ENCODE results near the gene NUDT1.

The NUDT1 gene

DNA sequence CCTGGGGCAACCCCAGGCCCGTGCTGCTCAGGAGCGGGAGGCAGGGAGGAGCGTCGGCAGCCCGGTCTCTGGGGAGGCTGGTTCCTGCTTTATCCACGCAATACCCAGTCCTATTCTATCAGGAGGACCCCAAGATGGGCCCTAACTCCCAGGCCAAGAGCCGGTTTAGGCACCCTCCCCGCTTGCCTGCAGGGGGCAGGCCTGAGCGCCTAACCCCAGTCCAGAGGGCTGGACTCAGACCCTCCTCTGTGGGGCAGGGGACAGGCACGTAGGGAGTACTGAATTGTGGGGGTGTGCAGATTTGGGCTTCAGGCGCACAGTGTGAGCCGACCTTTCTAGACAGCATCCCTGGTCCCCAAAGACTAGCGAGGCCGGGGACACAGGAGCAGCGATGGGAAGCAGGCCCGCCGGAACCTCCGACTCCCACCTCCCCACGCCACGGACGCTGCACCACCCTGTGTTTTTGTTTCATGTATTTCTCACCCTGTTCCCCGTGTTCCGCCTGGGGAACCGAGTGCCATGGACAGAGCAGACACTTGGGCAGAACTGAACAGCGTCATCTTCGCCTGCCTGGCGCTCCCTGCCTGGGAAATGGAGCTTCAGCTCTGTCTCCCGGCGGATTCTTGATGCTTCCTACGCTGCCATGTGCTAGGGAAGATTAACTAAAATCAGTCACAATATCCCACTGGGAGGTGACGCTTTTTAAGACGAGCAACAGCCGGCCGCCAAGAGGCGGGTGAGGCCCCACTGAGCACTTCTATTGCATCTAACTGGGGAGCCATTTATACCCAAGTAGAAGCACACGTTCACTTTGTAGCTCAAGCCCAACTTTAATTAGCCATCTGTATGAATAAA lies 5.3 kb downstream of the NUDT1 start:
- Histone ChIP-seq H3K4me3 (ENCODE audit: control insufficient read depth in 1 of 7, extremely low read depth in 1 of 7, insufficient read depth in 4 of 7, low read depth in 2 of 7, low read length in 6 of 7) (peak overlapping the region in 1 of 7 experiments; percentile 13), H3K36me3 (ENCODE audit: control insufficient read depth in 4 of 4, insufficient read depth in 4 of 4, low read length in 3 of 4) (peaks cover 3 to 23% (median 4%) of the 10 kb centered on the region in 4 experiments), H3K27ac (ENCODE audit: insufficient read depth in 1 of 2, low read depth in 1 of 2, low read length in 2 of 2, poor library complexity in 1 of 2, severe bottlenecking in 2 of 2) (no peak overlapping the region), H3K4me1 (ENCODE audit: control extremely low read depth in 1 of 4, control insufficient read depth in 4 of 4, insufficient read depth in 4 of 4, low read length in 3 of 4) (peaks cover 5 to 91% (median 78%) of the 10 kb centered on the region in 4 experiments), H3K9me3 (ENCODE audit: control extremely low read depth in 1 of 5, control insufficient read depth in 4 of 5, insufficient read depth in 2 of 5, low read depth in 1 of 5, low read length in 4 of 5) (no peaks in the 10 kb centered on the region), H3K27me3 (replicated peaks in 2 of 5; ENCODE audit: control insufficient read depth in 4 of 5, insufficient read depth in 5 of 5, low read length in 4 of 5) (no peaks in the 10 kb centered on the region)
- ChIA-PET POLR2A (no interaction called here), CTCF (interaction anchor here (1.0 to 3.2 kb wide), 9 partner anchors 8 to 101 kb away, joined by 3 to 21 read pairs (median 5); partner anchors contain the start of gene MAD1L1)
- WGBS (ENCODE audit: insufficient coverage), result 92% methylated on average over 32 of the region's 36 CpGs
- DNase-seq, result peak in 1 of 3 donors; percentile 18

DNA sequence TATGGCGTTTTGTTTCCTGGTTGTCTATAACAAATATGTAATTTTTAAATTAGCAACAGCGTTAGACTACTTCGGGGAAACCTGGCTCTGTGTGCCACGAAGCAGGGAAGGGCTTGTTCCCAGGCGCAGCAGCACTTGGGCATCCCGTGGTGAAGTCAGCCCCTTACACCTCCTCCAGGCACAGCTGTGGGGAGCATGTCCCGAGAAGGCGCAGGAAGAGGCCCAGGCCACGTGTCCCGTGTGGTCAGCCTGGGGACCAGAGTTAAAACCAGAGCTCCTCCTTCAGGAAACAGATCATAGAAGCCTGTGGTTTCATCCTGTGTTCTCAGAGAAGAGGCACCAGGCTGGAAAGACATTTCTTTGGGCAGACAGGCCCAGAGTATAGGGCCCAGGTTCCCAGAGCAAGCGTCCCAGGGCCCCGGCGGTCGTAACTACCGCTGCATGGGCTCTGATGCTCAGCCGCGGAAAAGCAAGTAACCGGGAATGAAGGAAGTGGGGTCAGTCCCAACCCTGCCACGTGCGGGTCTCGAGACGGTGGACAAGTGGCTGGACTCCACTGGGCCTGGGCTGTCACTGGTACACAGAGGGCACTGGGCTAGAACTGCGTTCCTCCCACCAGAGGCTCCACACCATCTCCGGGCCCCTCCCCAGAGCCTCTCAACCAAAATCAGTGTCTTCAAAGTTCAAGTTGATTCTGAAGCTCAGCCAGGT lies 7.1 kb downstream of the NUDT1 start:
- Histone ChIP-seq H3K36me3 (ENCODE audit: control insufficient read depth in 4 of 4, insufficient read depth in 4 of 4, low read length in 3 of 4) (peaks cover 3 to 36% (median 4%) of the 10 kb centered on the region in 4 experiments), H3K4me1 (ENCODE audit: control extremely low read depth in 1 of 4, control insufficient read depth in 4 of 4, insufficient read depth in 4 of 4, low read length in 3 of 4) (peaks cover 5 to 82% (median 69%) of the 10 kb centered on the region in 4 experiments), H3K27me3 (replicated peaks in 2 of 5; ENCODE audit: control insufficient read depth in 4 of 5, insufficient read depth in 5 of 5, low read length in 4 of 5) (no peaks in the 10 kb centered on the region), H3K4me3 (ENCODE audit: control insufficient read depth in 1 of 7, extremely low read depth in 1 of 7, insufficient read depth in 4 of 7, low read depth in 2 of 7, low read length in 6 of 7) (peak overlapping the region in 3 of 7 experiments; percentile 36 to 51 (median 36)), H3K27ac (ENCODE audit: insufficient read depth in 1 of 2, low read depth in 1 of 2, low read length in 2 of 2, poor library complexity in 1 of 2, severe bottlenecking in 2 of 2) (peak overlapping the region in 1 of 2 experiments; percentile 25), H3K9me3 (ENCODE audit: control extremely low read depth in 1 of 5, control insufficient read depth in 4 of 5, insufficient read depth in 2 of 5, low read depth in 1 of 5, low read length in 4 of 5) (no peaks in the 10 kb centered on the region)
- peak; percentile 68 to 76 (median 68) for DNase-seq
- ChIA-PET POLR2A (interaction anchor here (0.5 to 0.9 kb wide), 3 partner anchors 22 to 97 kb away, joined by 5 to 14 read pairs (median 5); no protein-coding TSS in a partner anchor), CTCF (interaction anchor here (1.0 to 3.2 kb wide), 9 partner anchors 9 to 99 kb away, joined by 3 to 21 read pairs (median 5); partner anchors contain the start of gene MAD1L1)
- WGBS (ENCODE audit: insufficient coverage), result 1% methylated on average over 21 of the region's 24 CpGs

DNA sequence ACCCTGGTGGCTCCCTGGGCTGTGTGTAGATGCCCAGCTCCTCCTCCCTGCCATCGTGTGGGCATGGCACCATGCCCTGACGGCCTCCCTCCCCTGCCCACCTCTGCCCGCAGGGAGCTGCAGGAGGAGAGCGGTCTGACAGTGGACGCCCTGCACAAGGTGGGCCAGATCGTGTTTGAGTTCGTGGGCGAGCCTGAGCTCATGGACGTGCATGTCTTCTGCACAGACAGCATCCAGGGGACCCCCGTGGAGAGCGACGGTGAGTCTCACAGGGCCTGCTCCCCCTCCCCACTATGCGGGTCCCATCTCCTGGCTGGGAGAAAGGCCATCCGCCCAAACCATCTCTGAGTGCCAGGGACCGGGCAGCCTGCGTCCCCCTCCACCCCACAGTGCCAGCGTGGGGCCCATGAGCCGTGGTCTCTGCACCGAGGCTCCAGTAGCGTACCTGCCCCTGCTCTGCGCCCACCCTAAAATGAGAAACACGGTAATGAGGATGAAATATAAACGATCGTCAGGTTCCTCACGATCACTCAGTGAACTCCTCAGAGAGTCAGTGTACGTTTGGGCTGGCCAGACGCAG lies 7.8 kb downstream of the NUDT1 start:
- ChIA-PET POLR2A (interaction anchor here (0.6 kb wide), 1 partner anchor 58 kb away, joined by 5 read pairs; no protein-coding TSS in a partner anchor), CTCF (interaction anchor here (1.0 to 3.2 kb wide), 5 partner anchors 9 to 99 kb away, joined by 4 to 21 read pairs (median 10); no protein-coding TSS in a partner anchor)
- H3K27me3 ChIP-seq (replicated peaks in 2 of 5; ENCODE audit: control insufficient read depth in 4 of 5, insufficient read depth in 5 of 5, low read length in 4 of 5), result no peaks in the 10 kb centered on the region
- H3K9me3 ChIP-seq (ENCODE audit: control extremely low read depth in 1 of 5, control insufficient read depth in 4 of 5, insufficient read depth in 2 of 5, low read depth in 1 of 5, low read length in 4 of 5), result no peaks in the 10 kb centered on the region
- H3K27ac ChIP-seq (ENCODE audit: insufficient read depth in 1 of 2, low read depth in 1 of 2, low read length in 2 of 2, poor library complexity in 1 of 2, severe bottlenecking in 2 of 2), result peak overlapping the region in 1 of 2 experiments; percentile 25
- peaks cover 3 to 42% (median 6%) of the 10 kb centered on the region in 4 experiments for H3K36me3 ChIP-seq (ENCODE audit: control insufficient read depth in 4 of 4, insufficient read depth in 4 of 4, low read length in 3 of 4)
- H3K4me3 ChIP-seq (ENCODE audit: control insufficient read depth in 1 of 7, extremely low read depth in 1 of 7, insufficient read depth in 4 of 7, low read depth in 2 of 7, low read length in 6 of 7), result peak overlapping the region in 2 of 7 experiments; percentile 36
- peaks cover 5 to 76% (median 63%) of the 10 kb centered on the region in 4 experiments for H3K4me1 ChIP-seq (ENCODE audit: control extremely low read depth in 1 of 4, control insufficient read depth in 4 of 4, insufficient read depth in 4 of 4, low read length in 3 of 4)
- DNase-seq, result no peak
- 89% methylated on average over 23 of the region's 27 CpGs for WGBS (ENCODE audit: insufficient coverage)

DNA sequence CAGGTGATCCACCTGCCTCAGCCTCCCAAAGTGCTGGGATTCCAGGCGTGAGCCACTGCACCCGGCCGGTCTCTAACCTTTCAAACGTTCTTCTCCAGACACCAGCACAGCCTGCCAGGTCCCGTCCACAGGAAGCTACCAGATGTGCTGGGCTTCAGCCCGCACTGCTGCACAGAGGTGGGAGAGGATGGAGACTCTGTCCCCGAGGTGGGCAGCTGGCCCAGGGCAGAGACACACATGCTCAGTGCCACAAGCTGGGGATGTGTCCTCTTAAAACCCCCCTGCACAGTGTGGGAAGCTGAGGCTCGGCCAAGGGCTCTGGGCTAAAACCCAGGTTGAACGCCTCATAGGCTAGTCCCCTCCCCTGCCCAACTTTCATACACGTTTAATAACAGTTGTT lies 9.4 kb downstream of the NUDT1 start:
- WGBS (ENCODE audit: insufficient coverage), result 89% methylated on average over 6 of the region's 10 CpGs
- Histone ChIP-seq H3K4me3 (ENCODE audit: control insufficient read depth in 1 of 7, extremely low read depth in 1 of 7, insufficient read depth in 4 of 7, low read depth in 2 of 7, low read length in 6 of 7) (no peak overlapping the region), H3K9me3 (ENCODE audit: control extremely low read depth in 1 of 5, control insufficient read depth in 4 of 5, insufficient read depth in 2 of 5, low read depth in 1 of 5, low read length in 4 of 5) (no peaks in the 10 kb centered on the region), H3K27me3 (replicated peaks in 2 of 5; ENCODE audit: control insufficient read depth in 4 of 5, insufficient read depth in 5 of 5, low read length in 4 of 5) (no peaks in the 10 kb centered on the region), H3K27ac (ENCODE audit: insufficient read depth in 1 of 2, low read depth in 1 of 2, low read length in 2 of 2, poor library complexity in 1 of 2, severe bottlenecking in 2 of 2) (no peak overlapping the region), H3K4me1 (ENCODE audit: control extremely low read depth in 1 of 4, control insufficient read depth in 4 of 4, insufficient read depth in 4 of 4, low read length in 3 of 4) (peaks cover 5 to 60% (median 50%) of the 10 kb centered on the region in 4 experiments), H3K36me3 (ENCODE audit: control insufficient read depth in 4 of 4, insufficient read depth in 4 of 4, low read length in 3 of 4) (peaks cover 3 to 50% (median 6%) of the 10 kb centered on the region in 4 experiments)
- DNase-seq, result no peak
- ChIA-PET POLR2A (no interaction called here), CTCF (interaction anchor here (1.4 kb wide), 1 partner anchor 9 kb away, joined by 3 read pairs; no protein-coding TSS in a partner anchor)

DNA sequence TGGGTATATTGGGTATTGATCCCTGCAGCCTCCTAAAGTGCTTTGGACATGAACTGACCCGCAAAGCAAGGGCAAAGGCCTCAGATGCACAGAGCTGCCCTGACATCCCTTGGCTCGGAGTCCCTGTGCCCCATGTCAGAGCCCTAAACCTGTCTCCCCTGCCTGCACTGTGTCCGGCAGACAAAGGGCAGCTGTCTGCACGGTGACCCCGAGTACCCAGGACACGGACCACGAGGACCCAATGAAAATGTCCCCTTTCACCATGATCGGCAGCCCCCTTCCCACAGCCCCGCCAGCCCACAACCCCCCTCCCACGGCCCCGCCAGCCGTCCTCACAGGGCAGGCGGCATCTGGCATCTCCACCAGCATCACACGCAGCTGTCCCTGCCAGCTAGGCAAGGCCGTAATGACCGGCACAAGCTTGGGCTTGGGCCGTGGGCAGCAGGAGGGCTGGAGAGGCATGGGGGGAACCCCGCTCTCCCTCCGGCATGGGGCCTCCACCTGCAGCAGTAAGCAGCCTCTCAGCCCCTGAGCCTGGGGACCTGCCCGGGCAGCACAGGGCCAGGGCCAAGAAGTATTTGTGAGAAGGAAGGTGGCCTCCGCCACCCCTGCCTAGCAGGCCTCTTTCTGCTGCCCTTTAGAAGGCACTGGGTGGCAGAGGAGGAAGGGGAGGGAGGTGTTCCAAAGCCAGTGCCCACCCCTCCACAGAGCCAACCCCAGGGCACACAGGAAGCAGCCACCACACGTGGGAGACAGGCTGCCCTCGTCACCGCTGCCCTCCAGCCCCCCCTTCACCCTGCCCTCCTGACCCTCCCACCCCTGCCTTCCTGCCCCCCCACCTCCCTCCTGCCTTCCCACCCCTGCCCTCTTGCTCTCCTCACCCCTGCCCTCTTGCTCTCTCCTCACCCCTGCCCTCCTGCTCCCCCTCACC lies 10.1 kb downstream of the NUDT1 start:
- peak in 2 of 3 donors; percentile 63 to 74 for DNase-seq
- no peaks in the 10 kb centered on the region for H3K9me3 ChIP-seq (ENCODE audit: control extremely low read depth in 1 of 5, control insufficient read depth in 4 of 5, insufficient read depth in 2 of 5, low read depth in 1 of 5, low read length in 4 of 5)
- H3K36me3 ChIP-seq (ENCODE audit: control insufficient read depth in 4 of 4, insufficient read depth in 4 of 4, low read length in 3 of 4), result peaks cover 3 to 58% (median 9%) of the 10 kb centered on the region in 4 experiments
- H3K4me3 ChIP-seq (ENCODE audit: control insufficient read depth in 1 of 7, extremely low read depth in 1 of 7, insufficient read depth in 4 of 7, low read depth in 2 of 7, low read length in 6 of 7), result no peak overlapping the region
- 91% methylated on average over 16 of the region's 24 CpGs for WGBS (ENCODE audit: insufficient coverage)
- ChIA-PET POLR2A (no interaction called here), CTCF (interaction anchor here (1.4 kb wide), 1 partner anchor 9 kb away, joined by 3 read pairs; no protein-coding TSS in a partner anchor)
- H3K4me1 ChIP-seq (ENCODE audit: control extremely low read depth in 1 of 4, control insufficient read depth in 4 of 4, insufficient read depth in 4 of 4, low read length in 3 of 4), result peaks cover 5 to 53% (median 43%) of the 10 kb centered on the region in 4 experiments
- no peaks in the 10 kb centered on the region for H3K27me3 ChIP-seq (replicated peaks in 2 of 5; ENCODE audit: control insufficient read depth in 4 of 5, insufficient read depth in 5 of 5, low read length in 4 of 5)
- H3K27ac ChIP-seq (ENCODE audit: insufficient read depth in 1 of 2, low read depth in 1 of 2, low read length in 2 of 2, poor library complexity in 1 of 2, severe bottlenecking in 2 of 2), result no peak overlapping the region

DNA sequence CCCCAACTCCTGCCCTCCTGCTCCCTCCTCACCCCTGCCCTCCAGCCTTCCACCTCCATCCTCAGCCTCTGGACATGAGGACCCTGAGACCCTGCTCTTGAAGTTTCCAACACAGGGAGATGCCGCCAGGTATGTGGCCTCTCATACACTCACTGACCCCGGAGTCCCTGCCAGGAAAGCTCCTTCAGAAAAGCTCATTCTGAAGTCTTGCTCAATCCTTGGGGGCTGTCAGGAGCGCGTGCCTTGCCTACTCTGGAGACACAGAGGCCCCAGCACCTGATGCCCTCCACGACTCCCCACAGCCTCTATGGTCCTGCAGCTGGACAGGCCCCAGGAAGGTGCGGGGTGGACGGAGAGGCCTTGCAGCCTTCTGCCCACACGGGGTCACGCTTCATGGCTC lies 11.0 kb downstream of the NUDT1 start:
- CTCF ChIA-PET, result no interaction called here
- POLR2A ChIA-PET, result no interaction called here
- no peak for DNase-seq
- Histone ChIP-seq H3K27me3 (replicated peaks in 2 of 5; ENCODE audit: control insufficient read depth in 4 of 5, insufficient read depth in 5 of 5, low read length in 4 of 5) (no peaks in the 10 kb centered on the region), H3K9me3 (ENCODE audit: control extremely low read depth in 1 of 5, control insufficient read depth in 4 of 5, insufficient read depth in 2 of 5, low read depth in 1 of 5, low read length in 4 of 5) (no peaks in the 10 kb centered on the region), H3K4me3 (ENCODE audit: control insufficient read depth in 1 of 7, extremely low read depth in 1 of 7, insufficient read depth in 4 of 7, low read depth in 2 of 7, low read length in 6 of 7) (no peak overlapping the region), H3K36me3 (ENCODE audit: control insufficient read depth in 4 of 4, insufficient read depth in 4 of 4, low read length in 3 of 4) (peaks cover 3 to 61% (median 11%) of the 10 kb centered on the region in 4 experiments), H3K4me1 (ENCODE audit: control extremely low read depth in 1 of 4, control insufficient read depth in 4 of 4, insufficient read depth in 4 of 4, low read length in 3 of 4) (peaks cover 5 to 44% (median 34%) of the 10 kb centered on the region in 4 experiments), H3K27ac (ENCODE audit: insufficient read depth in 1 of 2, low read depth in 1 of 2, low read length in 2 of 2, poor library complexity in 1 of 2, severe bottlenecking in 2 of 2) (no peak overlapping the region)
- 94% methylated on average over 9 of the region's 9 CpGs for WGBS (ENCODE audit: insufficient coverage)

Data from common myeloid progenitor, CD34-positive (primary cell).